ENCODE results near the gene UBE2H.

DNA sequence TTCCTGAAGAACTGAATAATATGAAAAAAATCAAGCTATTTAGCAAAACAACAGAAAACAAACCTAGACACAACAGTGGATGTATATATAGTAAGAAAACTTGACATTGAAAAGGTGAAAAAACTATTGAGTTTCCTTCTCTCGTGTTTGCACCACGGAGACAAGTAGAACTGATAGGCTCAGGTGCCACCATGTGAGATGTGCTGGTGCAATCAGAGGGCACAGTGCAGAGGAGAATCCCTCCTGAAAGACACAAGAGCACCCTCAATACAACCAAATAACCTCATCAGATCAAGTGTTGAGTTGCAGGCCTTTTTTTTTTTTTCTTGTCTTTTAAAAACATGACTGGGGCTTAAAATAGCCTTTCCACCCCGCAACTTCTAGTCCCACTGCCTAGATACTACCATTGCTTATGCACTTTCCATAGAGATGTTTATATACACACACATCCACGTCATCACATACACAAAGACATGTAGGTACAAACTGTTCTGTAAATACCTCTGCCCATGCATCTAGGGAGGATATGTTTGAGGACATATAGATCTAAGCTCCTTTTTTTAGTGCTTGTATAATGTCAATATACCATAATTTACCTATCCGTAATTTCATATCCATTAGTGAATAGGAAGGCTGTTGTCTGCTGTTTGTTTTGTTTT is 54.1 kb downstream of the UBE2H start:
- TF ChIP-seq CTCF (IDR thresholded peaks at IDR 0.05 in 4 of 5, conservative IDR thresholded peaks at IDR 0.05 in 1 of 5) (no peak), POLR2A (IDR thresholded peaks at IDR 0.05) (no peak)
